ENCODE results near the gene PCBD2. TPM values are rescaled to one million over a fixed set of nuclear protein-coding genes. Genes with fewer than 3 reads are reported as not detected.

Gene PCBD2
- polyA plus RNA-seq, 3 donors from 2014 or later = 2.8 to 9.3 (median 7.1) TPM

GRCh38 chr5:135008556-135008955, 103.6 kb downstream of the PCBD2 start:
- DNase-seq = no peak
- Mint-ChIP-seq H3K4me3 (no peak overlapping the region), H3K36me3 (peaks cover 0 to 4% (median 0%) of the 10 kb centered on the region in 3 donors), H3K4me1 (no peaks in the 10 kb centered on the region), H3K27me3 (ENCODE audit: low read depth in 3 of 3) (peaks cover 0 to 4% (median 2%) of the 10 kb centered on the region in 3 donors), H3K9me3 (no peaks in the 10 kb centered on the region), H3K27ac (no peak overlapping the region)

GRCh38 chr5:135008981-135009735, 104.2 kb downstream of the PCBD2 start:
- Mint-ChIP-seq H3K4me1 (no peaks in the 10 kb centered on the region), H3K27ac (no peak overlapping the region)

GRCh38 chr5:135009736-135010501, 105.0 kb downstream of the PCBD2 start:
- Mint-ChIP-seq H3K27ac (no peak overlapping the region), H3K27me3 (ENCODE audit: low read depth in 3 of 3) (peaks cover 1 to 2% (median 2%) of the 10 kb centered on the region in 3 donors), H3K36me3 (no peaks in the 10 kb centered on the region), H3K9me3 (no peaks in the 10 kb centered on the region), H3K4me1 (no peaks in the 10 kb centered on the region), H3K4me3 (no peak overlapping the region)
- no peak for DNase-seq

More at GRCh38 chr5:135008981-135009735, 104.2 kb downstream of the PCBD2 start:
- no peaks in the 10 kb centered on the region for H3K9me3 Mint-ChIP-seq
- DNase-seq = no peak
- peaks cover 1 to 4% (median 2%) of the 10 kb centered on the region in 3 donors for H3K27me3 Mint-ChIP-seq (ENCODE audit: low read depth in 3 of 3)
- peaks cover 0 to 2% (median 0%) of the 10 kb centered on the region in 3 donors for H3K36me3 Mint-ChIP-seq
- H3K4me3 Mint-ChIP-seq = no peak overlapping the region

GRCh38 chr5:135010502-135011354, 105.8 kb downstream of the PCBD2 start:
- H3K4me3 Mint-ChIP-seq = no peak overlapping the region
- H3K27ac Mint-ChIP-seq = peak overlapping the region in 1 of 6 donors; percentile 19
- DNase-seq = no peak
- H3K36me3 Mint-ChIP-seq = no peaks in the 10 kb centered on the region
- no peaks in the 10 kb centered on the region for H3K9me3 Mint-ChIP-seq
- no peaks in the 10 kb centered on the region for H3K4me1 Mint-ChIP-seq
- peaks cover 1 to 2% (median 2%) of the 10 kb centered on the region in 3 donors for H3K27me3 Mint-ChIP-seq (ENCODE audit: low read depth in 3 of 3)

GRCh38 chr5:135011355-135012032, 106.6 kb downstream of the PCBD2 start:
- H3K27ac Mint-ChIP-seq = no peak overlapping the region

GRCh38 chr5:135012033-135012588, 107.2 kb downstream of the PCBD2 start:
- Mint-ChIP-seq H3K9me3 (no peaks in the 10 kb centered on the region), H3K4me1 (no peaks in the 10 kb centered on the region), H3K36me3 (no peaks in the 10 kb centered on the region), H3K27ac (no peak overlapping the region), H3K27me3 (ENCODE audit: low read depth in 3 of 3) (peaks cover 1 to 2% (median 2%) of the 10 kb centered on the region in 3 donors), H3K4me3 (no peak overlapping the region)
- no peak for DNase-seq

More at GRCh38 chr5:135011355-135012032, 106.6 kb downstream of the PCBD2 start:
- H3K27me3 Mint-ChIP-seq (ENCODE audit: low read depth in 3 of 3) = peaks cover 1 to 2% (median 2%) of the 10 kb centered on the region in 3 donors
- no peak overlapping the region for H3K4me3 Mint-ChIP-seq
- H3K9me3 Mint-ChIP-seq = no peaks in the 10 kb centered on the region
- no peaks in the 10 kb centered on the region for H3K36me3 Mint-ChIP-seq
- no peak for DNase-seq
- H3K4me1 Mint-ChIP-seq = no peaks in the 10 kb centered on the region

Other genes starting within 250 kb of the PCBD2 start
- 10 to 100 TPM; 33.3 to 49.7 (median 34.2) TPM for gene CAMLG, start 166.6 kb upstream of the PCBD2 start, polyA plus RNA-seq
- gene DDX46, start 146.4 kb upstream of the PCBD2 start, polyA plus RNA-seq = 10 to 100 TPM; 12.0 to 28.2 (median 16.0) TPM
- gene C5orf24, start 59.2 kb upstream of the PCBD2 start, polyA plus RNA-seq = 10 to 100 TPM; 10.9 to 20.5 (median 16.0) TPM
- 10 to 100 TPM; 12.9 to 25.3 (median 14.4) TPM for gene TXNDC15, start 30.8 kb upstream of the PCBD2 start, polyA plus RNA-seq
- gene CATSPER3, start 62.8 kb downstream of the PCBD2 start, polyA plus RNA-seq = under 1 TPM in 1 of 3 donors, not detected in 2; 0.53 TPM
- not detected for gene PITX1, start 129.1 kb downstream of the PCBD2 start, polyA plus RNA-seq

Data from immature natural killer cell (primary cell).